ENCODE data around the gene CEP135. TPM values are rescaled to one million over a fixed set of nuclear protein-coding genes. Genes with fewer than 3 reads are reported as not detected.

The CEP135 gene
- total RNA-seq, 1 experiment from 2014 or later = 24.3 TPM

DNA sequence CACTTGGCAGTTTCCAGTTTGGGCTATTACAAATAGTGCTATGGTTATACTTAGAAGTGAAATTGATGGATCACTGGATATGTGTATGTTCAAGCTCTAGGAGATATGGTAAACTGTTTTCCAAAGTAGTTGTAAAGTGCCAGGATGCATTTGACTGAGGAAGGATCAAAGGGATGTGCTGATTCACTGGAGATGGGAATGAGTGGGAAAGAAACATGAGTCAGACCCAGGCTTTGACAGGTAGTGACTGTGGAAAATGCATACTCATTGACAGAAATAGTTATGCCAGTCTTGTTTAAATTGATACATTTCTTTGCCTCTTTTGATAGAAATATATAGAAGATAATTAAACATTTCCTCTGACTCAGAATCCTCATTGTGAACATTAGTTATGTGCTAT, 77.9 kb downstream of the CEP135 start:
- H3K27ac ChIP-seq = no peak overlapping the region
- no peaks in the 10 kb centered on the region for H3K27me3 ChIP-seq

DNA sequence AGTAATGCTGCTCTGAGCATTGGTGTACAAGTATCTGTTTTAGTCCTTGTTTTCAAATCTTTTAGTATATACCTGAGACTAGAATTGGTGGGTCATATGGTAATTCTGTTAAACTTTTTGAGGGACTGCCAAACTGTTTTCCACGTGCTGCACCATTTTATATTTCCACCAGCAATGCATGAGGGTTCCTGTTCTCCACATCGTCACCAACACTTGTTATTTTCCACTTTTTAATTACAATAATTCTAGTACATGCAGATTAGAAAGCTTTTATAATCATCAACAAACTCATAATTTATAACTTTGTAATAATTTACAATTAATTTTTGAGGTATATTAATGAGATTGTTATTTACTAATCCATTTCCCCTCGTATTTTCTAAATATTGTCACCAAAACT, 79.4 kb downstream of the CEP135 start:
- Histone ChIP-seq H3K27me3 (no peaks in the 10 kb centered on the region), H3K4me1 (no peaks in the 10 kb centered on the region), H3K27ac (no peak overlapping the region), H3K36me3 (peaks cover 26% of the 10 kb centered on the region), H3K4me3 (no peak overlapping the region), H3K9me3 (replicated peaks) (no peaks in the 10 kb centered on the region)
- no peak for DNase-seq

More for the DNA sequence above, 77.9 kb downstream of the CEP135 start:
- Histone ChIP-seq H3K9me3 (replicated peaks) (no peaks in the 10 kb centered on the region), H3K36me3 (peaks cover 24% of the 10 kb centered on the region), H3K4me3 (no peak overlapping the region), H3K4me1 (no peaks in the 10 kb centered on the region)
- DNase-seq = no peak

DNA sequence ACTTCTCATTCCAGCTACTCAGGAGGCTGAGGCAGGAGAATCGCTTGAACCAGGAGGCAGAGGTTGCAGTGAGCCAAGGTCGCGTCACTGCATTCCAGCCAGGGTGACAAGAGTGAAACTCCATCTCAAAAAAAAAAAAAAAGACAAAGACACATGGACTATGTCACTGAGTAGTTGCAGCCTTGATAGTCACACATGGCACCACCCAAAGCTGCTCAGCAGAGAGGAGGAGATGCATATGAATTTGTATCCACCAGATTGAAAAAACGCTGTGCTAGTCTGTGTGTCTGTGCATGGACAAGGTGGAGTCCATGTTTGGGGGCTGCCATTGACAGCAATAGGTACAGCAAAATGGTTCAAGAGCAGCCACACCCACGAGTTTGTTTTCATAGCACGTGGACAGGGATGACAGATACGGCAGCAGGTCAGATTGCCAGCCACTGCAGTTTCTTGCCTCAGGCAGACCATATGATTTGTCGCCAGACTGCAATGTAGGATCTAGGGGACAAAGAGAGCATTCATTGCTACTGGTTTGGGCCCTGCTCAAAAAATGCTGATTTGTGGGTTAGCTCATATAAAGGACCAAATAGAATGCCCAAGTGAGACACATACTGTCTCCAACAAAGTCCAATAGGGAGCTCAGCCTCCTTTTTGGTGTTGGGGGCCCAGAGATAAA, 89.9 kb downstream of the CEP135 start:
- H3K36me3 ChIP-seq = no peaks in the 10 kb centered on the region

DNA sequence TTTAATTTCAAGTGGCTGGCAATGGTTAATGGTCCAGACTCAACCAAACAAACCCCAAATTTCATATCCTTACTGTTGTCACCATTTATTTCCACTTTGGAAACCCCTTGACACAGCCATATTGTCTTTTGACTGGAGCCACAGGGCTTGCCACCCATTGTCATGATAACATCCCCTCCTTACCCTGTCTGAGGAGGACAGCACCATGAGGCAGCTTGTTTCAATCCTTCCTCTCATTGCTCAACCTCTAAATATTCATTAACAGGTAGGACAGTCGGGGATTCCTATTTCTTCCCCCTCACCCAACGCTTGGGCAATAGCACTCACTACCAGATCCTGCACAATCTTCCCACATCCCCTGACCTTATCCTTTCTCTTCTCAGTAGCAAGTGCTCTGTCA, 92.1 kb downstream of the CEP135 start:
- H3K4me3 ChIP-seq = no peak overlapping the region
- H3K27ac ChIP-seq = no peak overlapping the region
- no peaks in the 10 kb centered on the region for H3K36me3 ChIP-seq
- DNase-seq = no peak
- no peaks in the 10 kb centered on the region for H3K9me3 ChIP-seq (replicated peaks)
- peaks cover 3% of the 10 kb centered on the region; the same call in 1 of the 2 replicates for H3K27me3 ChIP-seq
- H3K4me1 ChIP-seq = no peaks in the 10 kb centered on the region

More for the DNA sequence above, 89.9 kb downstream of the CEP135 start:
- no peaks in the 10 kb centered on the region for H3K9me3 ChIP-seq (replicated peaks)
- no peak overlapping the region for H3K4me3 ChIP-seq
- DNase-seq = peak; percentile 42 to 69
- no peaks in the 10 kb centered on the region for H3K4me1 ChIP-seq
- H3K27ac ChIP-seq = no peak overlapping the region
- H3K27me3 ChIP-seq = 0 out of 2 replicates have a peak, but pooled peaks cover 3% of the 10 kb centered on the region

DNA sequence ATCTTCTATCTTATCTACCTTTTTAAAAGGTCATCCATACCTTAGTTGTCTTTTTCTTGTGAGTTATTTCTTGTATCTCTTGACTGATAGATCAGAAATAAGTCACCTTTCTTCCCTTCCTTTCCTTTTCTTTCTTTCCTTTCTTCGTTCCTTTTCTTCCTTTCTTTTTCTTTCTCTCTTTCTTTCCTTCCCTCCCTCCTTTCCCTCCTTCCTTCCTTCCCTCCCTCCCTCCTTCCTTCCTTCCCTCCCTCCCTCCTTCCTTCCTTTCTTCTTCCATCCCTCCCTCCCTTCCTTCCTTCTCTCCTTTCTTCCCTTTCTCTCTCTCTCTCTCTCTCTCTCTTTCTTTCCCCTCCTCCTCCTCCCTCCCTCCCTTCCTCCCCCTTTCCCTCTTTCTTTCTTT, 93.5 kb downstream of the CEP135 start:
- Histone ChIP-seq H3K27me3 (peaks cover 3% of the 10 kb centered on the region; the same call in 1 of the 2 replicates), H3K4me1 (no peaks in the 10 kb centered on the region), H3K9me3 (replicated peaks) (no peaks in the 10 kb centered on the region), H3K36me3 (no peaks in the 10 kb centered on the region), H3K27ac (no peak overlapping the region), H3K4me3 (no peak overlapping the region)
- no peak for DNase-seq

DNA sequence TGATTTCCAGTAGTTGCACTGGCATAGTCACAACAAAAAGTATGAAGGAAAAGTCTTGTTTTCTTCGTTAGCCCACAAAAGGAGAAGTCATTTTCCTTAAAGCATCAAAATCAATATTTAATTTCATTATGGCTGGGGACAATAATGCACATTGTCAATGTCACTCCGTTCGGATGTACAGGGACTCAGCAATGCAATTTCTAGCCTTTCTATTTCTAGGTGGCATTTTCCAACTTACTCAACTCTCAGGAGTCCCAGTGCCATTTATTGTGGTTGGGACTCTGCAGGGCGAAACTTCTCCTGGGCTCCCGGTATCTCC, 99.6 kb downstream of the CEP135 start:
- DNase-seq = no peak
- H3K36me3 ChIP-seq = no peaks in the 10 kb centered on the region
- H3K4me1 ChIP-seq = no peaks in the 10 kb centered on the region
- H3K9me3 ChIP-seq (replicated peaks) = no peaks in the 10 kb centered on the region
- peak overlapping the region; percentile 65 for H3K27ac ChIP-seq
- H3K4me3 ChIP-seq = peak overlapping the region; percentile 95
- H3K27me3 ChIP-seq = no peaks in the 10 kb centered on the region; the same call in 1 of the 2 replicates

DNA sequence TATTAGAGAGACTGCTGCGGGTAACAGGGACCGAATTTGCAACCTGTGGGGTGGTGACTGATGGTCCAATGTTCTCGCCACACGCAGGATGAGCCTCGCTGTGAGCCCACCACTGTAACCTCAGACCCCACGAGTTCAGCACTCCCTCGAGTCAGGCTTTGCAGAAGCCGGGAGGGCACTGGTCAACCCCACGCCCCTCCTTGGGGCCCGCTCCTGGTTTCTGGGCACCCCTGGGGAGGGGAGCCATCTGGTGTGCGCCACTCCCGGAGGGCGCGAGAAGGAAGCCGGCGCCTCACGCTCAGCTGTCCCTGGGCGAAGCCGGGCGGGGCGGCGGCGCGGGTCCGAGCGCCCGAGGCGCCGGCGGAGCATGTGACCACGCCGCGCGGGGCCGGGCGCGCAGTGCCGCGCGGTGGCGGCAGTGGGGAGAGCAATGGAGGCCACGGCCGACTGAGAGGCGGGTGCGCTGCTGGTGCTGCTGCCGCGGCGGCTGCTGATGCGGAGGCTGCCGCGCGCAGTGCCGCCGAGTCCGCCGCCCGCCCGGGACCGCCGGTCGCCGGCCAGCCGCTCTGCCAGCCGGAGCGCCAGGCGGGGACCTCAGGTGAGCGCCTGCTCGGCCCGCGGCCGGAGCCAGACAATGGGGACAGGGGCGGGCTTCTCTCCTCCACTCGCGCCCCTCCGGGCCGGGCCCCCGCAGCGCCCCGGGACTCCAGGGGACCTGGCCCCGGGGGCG, 100.1 kb downstream of the CEP135 start:
- Histone ChIP-seq H3K36me3 (no peaks in the 10 kb centered on the region), H3K27ac (peak overlapping the region; percentile 78), H3K4me1 (no peaks in the 10 kb centered on the region), H3K27me3 (no peaks in the 10 kb centered on the region; the same call in 1 of the 2 replicates), H3K9me3 (replicated peaks) (no peaks in the 10 kb centered on the region), H3K4me3 (peak overlapping the region; percentile 95)
- DNase-seq = peak; percentile 88 to 93

DNA sequence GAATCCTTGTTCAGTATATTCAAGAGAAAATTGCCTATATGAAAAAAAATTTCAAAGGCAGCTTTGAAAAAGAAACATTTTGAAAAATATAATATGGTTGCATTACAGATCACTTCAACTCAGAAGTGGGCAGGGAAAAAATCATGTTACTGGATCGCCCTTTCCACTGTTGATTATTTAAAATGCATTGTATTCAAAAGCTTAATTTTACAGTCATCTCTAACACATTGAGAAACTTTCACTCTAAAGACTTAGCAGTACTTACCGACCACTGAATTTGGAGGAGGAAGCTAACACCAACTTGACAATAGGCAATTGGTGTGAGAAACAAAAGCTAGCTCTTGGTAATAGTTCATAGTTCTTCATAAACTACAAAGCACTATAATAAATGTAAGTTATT, 101.9 kb downstream of the CEP135 start:
- Histone ChIP-seq H3K27me3 (no peaks in the 10 kb centered on the region), H3K36me3 (no peaks in the 10 kb centered on the region), H3K27ac (peak overlapping the region; percentile 78; the same call in 1 of the 2 replicates), H3K9me3 (replicated peaks) (no peaks in the 10 kb centered on the region), H3K4me3 (peak overlapping the region; percentile 95), H3K4me1 (no peaks in the 10 kb centered on the region)
- DNase-seq = no peak

DNA sequence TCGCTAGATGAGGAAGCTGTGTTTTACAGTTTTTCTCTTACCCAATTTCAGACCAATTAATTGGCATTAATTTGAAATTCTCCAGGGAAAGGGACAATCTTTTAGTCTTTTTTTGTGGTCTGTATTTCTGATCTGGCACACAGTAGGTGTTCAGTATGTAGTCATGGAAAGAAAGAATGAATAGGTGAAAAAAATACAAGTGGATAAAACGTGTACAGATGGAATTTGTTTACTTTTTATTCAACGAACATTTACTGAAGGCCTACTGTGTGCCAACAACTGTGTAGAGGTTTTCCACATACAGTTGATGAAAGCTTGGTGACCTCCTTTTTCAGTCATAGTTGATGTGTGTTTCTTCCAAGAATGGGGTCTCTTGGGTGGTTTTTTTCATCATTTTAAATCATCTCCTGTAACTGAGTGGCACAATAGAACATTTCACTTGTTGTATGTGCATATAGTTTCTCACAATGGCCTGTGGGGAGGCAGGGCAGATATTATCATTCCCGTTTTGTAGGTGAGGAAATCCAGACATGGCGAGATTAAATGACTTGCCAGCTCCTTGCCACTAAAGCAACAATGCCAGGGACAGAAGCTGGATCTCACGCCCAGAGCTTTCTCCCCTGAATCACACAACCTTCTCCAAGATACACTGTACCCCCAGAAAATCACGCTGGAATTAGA, 102.4 kb downstream of the CEP135 start:
- no peaks in the 10 kb centered on the region for H3K9me3 ChIP-seq (replicated peaks)
- no peak for DNase-seq
- H3K36me3 ChIP-seq = no peaks in the 10 kb centered on the region
- H3K4me3 ChIP-seq = no peak overlapping the region
- H3K4me1 ChIP-seq = no peaks in the 10 kb centered on the region
- no peak overlapping the region for H3K27ac ChIP-seq
- no peaks in the 10 kb centered on the region for H3K27me3 ChIP-seq

DNA sequence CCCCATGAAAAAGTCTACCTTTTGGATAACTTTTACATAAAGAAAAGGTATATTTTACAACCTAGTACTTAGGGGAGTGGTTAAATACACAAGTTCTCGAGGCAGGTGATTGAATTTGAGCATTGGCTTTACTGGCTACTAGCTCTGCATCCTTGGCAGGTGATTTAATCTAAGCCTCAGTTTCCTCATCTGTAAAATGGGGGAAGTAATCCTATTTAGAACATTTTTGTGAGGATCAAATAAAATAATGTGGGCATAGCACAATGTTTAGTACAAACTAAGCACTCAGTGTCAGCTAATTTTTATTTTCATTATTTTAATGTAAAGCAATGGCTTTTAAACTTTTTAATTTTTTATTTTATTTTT, 102.9 kb downstream of the CEP135 start:
- H3K27ac ChIP-seq = no peak overlapping the region
- no peaks in the 10 kb centered on the region for H3K36me3 ChIP-seq
- H3K4me1 ChIP-seq = no peaks in the 10 kb centered on the region
- no peak overlapping the region for H3K4me3 ChIP-seq
- no peak for DNase-seq
- no peaks in the 10 kb centered on the region for H3K9me3 ChIP-seq (replicated peaks)
- H3K27me3 ChIP-seq = no peaks in the 10 kb centered on the region

DNA sequence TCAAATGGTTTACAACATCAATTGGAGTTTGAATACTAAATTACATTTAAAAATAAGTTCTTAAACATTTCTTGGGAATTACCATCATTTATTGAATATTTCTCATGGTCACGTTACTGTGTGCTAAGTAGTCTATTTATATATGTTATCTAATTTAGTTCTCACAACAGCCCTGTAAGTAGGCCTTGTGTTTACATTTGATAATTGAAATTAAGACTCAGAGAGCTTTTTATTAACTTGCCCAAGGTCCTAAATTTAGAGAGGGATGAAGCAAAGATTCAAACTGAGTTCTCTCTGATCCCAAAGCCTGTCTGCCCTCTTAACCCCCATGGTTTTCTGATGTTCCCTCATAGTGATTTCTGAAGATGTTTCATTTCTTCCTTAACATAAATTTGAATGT, 103.7 kb downstream of the CEP135 start:
- no peaks in the 10 kb centered on the region for H3K4me1 ChIP-seq
- no peak for DNase-seq
- H3K27me3 ChIP-seq = no peaks in the 10 kb centered on the region
- H3K36me3 ChIP-seq = no peaks in the 10 kb centered on the region
- no peaks in the 10 kb centered on the region for H3K9me3 ChIP-seq (replicated peaks)
- H3K4me3 ChIP-seq = no peak overlapping the region
- no peak overlapping the region for H3K27ac ChIP-seq

DNA sequence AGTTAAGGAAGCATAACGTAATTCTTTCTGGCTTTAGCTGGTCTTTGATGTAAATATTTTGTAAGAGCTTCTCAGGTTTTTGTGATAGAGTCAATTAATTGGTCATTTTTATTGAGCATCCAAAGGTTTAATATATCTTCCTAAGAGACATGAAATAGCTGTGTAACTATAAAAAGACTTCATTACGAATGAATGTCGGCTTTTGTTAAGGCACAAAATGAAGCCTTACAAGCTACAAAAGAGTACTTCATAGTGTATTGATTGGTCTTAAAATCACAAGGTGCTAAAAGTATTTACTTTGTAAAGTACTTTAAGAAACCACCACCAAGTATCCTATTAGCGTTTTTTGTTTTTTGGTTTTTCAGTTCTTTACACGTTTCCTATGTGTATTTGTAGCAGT, 104.2 kb downstream of the CEP135 start:
- no peak for DNase-seq
- Histone ChIP-seq H3K4me3 (no peak overlapping the region), H3K27ac (no peak overlapping the region), H3K27me3 (no peaks in the 10 kb centered on the region), H3K4me1 (no peaks in the 10 kb centered on the region), H3K36me3 (no peaks in the 10 kb centered on the region), H3K9me3 (replicated peaks) (no peaks in the 10 kb centered on the region)

DNA sequence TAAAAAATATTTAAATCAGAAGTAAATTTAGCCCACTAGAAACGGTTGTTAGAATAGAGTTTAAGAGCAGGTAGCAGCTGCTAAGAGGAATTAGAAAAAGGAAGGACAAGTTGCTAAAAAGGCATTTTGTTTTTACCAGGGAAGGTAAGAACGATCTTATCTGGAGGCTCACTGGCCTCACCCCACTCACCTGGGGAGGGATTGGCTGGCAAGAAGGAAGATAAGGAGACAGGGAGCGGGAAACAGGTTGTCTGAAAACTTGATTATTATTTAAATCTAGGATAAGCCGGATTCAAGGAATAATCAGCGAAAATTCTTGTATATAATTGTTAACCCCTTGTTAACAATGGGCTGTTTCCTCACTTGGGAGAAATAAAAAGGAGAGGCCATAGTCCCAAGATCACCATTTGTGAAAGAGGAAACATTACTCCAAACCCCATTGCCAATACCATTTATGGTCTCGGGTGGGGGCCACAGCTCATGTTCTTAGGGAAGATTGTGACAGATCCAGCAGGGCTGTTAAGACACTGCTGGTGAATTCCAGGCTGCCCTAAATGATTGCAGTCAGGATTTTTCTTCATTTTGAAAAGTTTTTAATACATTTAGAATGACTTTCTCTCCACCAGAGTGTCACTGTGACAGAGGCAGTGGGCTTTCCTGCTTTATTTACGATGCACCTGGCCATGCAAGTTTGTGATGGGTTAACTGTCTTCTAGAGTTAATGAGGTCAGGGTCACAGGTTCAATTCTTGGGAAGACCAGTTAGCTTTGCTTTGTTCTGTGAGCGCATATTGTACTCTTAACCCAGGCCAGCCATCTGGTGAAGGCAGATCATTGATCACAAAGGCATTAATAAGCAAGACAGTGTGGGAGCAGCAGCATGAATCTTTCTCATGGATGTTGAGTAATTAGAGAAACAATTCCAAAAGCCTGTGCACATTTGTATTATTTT, 106.6 kb downstream of the CEP135 start:
- H3K27ac ChIP-seq = no peak overlapping the region
- H3K4me3 ChIP-seq = no peak overlapping the region
- no peaks in the 10 kb centered on the region for H3K27me3 ChIP-seq
- H3K9me3 ChIP-seq (replicated peaks) = no peaks in the 10 kb centered on the region
- no peaks in the 10 kb centered on the region; the same call in 1 of the 2 replicates for H3K36me3 ChIP-seq
- DNase-seq = no peak
- H3K4me1 ChIP-seq = no peaks in the 10 kb centered on the region

DNA sequence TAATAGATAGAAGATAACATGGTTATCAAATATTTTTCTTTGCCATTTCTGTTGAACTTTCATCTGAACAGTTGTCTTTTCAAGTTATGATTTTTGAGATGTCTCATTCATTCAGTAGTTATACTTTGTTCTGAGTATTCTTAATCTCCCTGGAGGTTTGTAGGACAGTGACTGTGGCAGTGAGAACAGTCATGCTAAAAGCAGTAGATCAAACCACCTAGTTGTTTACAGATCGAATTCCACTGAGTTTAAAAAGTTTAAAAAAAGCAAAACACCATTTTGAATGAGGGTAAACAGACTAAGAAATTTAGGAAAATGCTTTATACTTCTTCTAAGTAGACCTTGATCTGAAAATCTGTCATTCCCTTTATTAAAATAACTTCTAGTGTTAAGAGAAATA, 107.2 kb downstream of the CEP135 start:
- Histone ChIP-seq H3K4me1 (no peaks in the 10 kb centered on the region), H3K9me3 (replicated peaks) (no peaks in the 10 kb centered on the region), H3K27me3 (no peaks in the 10 kb centered on the region), H3K36me3 (no peaks in the 10 kb centered on the region; the same call in 1 of the 2 replicates), H3K27ac (no peak overlapping the region), H3K4me3 (no peak overlapping the region)
- DNase-seq = no peak

All from SJCRH30 (cell line).